ENCODE measurements around the gene RUNX3.

RUNX3 gene

DNA sequence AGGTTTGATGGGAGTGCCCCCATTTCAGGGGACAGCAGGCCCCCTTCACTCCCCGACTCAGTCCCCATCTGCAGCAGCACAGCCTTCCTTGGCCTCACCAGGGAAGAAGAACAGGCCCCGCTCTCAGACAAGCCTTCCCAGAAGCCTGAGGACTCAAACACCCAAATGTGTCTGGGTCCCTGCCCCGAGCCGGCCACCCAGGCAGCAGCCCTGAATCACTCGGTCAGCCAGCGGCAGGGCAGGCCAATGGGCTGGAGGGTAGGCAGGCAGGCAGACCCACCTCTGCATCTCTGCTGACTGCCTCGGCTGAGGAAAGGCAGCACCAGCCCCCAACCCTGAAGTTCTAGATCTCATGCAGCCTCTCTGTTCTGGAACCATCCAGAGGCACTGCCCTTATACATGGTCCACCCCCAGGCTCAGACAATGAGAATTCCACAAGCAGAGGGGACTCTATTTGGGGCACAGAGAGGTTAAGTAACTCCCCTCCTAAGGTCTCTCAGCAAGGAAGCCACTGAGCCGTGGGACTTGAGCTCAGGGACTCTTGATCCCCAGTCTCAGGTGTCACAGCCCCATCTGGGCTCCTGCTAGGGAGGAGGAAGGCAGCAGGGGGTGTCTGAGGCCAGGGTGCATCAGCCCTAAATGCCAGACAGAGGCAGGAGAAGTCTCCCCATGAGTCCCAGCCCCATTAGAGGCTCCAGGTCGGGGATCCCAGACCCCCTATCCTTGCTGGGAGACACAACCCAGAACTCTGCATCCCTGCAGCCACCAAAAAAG, 33.2 kb upstream of the RUNX3 start:
- peak; percentile 55 for DNase-seq

DNA sequence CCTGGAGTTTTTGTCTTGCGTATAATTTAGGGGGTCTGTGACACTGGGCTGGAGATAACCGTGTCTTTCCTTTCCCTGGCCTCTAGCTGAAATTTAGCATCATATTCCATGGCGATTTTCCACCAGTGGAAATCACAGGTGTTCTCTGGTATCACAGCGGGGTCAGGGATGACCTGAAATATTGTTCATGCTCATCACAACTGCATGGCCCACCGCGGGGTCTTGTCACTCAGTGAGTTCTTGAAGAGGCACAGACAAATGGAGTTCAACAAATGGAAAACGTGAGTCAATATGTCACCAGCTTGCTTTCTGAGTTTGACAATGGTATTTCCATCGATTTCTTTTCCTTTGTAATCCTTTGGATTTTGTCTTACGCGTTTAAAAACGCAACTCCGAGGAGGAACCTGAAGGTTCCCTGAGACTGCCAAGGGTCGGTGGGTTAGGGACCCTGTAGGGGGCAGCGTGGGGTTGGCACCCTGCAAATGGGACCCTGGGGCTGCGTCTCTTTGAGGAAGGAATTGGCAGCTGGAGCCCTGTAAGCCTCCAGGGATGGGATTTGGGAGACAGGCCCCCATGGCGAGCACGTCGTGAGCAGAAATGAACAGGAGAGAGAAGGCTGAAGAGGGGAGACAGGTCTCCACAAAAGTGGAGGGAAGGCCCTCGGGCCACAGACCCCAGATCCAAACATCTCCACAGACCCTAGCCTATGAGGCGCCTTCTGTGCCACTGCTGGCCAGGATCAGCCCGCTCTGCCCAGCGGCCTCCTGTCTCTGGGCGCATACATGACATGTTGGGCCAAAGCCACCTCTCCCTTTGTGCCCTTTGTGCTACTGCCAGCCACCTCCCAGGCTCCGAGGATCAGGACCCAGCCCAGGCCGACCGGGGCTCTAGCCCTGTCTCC, 32.1 kb upstream of the RUNX3 start:
- DNase-seq: no peak

DNA sequence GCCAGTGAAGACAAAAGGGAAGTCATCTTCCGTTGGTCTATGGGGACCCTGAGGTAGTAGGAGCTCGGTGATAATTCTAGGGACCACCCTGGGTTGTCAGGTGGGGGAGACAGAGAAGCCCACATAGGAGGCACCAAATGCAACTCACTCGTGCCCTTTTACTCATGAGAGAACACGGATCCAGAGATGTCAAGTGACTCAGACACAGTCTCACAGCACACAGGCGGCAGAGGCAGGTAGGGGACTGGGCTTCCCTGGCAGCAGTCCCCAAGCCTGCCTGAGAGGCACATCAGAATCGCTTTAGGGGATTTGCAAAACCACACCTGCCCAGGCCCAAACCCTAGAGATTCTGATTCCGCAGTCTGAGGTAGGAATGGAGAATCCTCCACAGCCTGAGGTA, 31.3 kb upstream of the RUNX3 start:
- DNase-seq: no peak

DNA sequence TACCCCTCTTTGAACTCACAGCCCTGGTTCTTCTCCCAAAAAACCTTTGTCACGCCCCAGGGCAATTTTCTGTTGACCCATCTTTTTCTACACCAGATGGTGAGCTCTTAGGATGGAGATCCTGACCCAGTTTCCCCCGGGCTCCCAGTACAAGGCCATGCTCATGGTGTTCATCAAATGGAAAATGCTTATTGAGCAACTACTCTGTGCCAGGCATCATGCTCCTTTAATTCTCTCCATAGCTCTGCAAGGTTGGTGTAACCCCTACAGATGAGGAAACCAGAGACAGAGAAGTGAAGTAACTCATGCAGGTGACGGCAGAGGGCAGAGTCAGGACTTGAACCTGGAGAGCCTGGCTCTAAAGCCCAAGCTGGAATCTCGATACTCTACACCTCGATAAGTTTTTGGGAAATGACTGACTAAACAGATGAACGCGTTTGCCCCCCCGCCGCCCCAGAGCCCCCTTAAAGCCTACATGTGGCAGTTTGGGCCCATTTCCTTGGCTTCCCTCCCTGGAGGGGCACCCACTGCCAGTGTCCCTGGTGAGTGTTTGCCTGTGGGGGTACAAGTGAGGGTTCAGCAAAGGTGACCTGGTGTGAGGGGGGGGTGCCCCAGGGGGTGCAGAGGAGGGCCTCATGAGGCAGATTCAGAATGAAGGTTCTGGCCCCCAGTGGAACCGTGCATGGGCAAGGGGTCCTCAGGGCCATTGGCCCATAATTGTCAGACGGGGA, 30.2 kb upstream of the RUNX3 start:
- no peak for DNase-seq

DNA sequence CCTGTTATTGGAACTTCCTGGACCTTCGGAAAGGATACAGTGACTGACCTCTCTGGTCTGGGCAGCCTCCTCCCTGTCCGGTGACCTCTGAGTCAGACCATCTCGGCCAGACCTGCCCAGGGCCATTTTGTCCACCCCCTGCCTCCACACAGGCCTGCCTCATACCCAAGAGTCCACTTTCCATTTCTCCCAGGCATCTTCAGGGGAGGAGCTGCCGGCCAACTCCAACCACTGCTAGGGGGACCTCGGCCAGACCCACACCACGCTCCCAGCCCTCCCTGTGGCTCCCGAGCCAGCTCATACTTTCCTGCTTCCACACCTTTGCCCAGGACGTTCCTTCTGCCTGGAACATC, 29.5 kb upstream of the RUNX3 start:
- DNase-seq: no peak

DNA sequence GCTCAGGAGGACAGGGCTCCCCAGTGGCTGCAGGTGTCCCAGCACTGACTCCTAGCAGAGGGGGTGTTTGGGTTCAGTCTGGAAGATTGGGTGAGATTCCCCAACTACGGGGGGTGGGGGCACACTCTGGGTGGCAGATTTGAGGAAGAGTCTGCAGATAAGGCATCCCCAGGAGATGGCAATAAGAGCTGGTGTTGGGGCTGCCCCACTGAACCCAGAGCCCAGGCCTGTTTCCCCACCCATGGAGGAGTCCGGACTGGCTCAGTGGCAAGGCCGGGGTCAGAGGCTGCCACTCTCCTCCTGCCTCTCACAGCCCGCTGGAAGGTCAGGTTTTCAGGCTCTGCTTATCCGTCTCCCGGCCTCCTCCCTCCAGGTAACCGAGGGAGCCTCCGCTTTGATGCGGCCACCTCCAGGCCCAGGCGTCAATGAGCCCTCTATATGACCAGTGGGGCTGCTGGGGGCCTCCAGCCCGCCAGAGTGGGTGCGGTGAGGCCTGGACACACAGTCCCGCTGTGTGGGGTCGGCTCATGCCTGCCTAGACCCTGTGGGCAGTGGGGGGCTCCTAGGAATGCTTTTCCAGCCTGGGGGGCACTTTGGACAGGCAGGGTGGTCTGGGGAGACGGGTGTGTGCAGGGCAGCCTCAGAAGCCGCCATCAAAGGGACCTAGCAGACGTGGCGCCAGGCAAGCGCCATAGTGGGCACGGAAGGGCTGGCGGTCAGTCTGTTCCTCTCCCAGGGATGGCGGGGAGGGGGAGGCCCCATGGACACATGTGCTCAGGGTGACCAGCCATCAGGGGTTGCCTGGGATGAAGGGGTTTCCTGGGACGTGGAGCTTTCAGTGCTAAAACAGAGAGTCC, 28.9 kb upstream of the RUNX3 start:
- DNase-seq: no peak

DNA sequence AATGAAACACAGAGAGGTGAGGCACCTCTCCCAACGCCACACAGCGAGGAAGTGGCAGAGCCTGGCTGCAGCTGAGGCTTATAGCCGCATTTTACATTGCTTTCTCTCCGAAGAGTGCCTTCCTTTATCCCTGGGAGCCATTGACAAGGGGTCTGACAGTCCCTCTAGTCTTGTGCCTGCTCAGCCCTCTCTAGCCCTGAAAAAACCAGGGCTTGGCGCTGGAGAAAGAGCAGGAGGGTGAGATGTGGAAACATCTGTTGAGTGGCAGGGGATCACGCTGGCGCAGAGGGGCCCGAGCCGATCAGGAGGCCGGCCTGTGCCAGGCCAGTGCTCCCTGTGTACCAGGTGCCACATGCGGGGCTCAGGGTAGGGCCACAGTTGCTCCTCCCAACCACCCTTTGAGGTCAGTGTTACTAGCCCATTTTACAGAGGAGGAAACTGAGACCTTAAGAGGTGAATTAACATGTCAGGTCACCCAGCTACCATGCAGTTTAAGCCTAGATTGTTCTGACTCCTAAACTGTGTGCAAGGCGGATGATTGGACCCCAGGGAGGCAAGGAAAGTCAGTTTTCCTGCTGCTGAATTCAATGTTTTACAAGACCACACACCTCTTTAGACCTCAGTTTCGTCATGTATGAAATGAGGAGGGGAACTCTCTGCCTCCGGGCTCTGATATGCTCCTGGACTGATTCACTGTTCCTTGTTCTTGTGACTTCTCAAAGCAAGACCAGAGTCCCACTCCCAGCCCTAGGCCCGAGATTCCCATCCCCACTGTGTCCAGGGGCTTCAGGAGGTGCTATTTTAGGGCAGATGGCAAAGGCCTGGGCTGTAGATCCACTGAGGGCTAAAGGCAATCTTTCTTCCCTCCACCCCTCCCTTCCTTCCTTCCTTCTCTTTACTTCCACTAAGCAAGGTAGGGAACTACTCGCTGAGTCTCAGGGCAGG, 28.0 kb upstream of the RUNX3 start:
- DNase-seq: no peak

DNA sequence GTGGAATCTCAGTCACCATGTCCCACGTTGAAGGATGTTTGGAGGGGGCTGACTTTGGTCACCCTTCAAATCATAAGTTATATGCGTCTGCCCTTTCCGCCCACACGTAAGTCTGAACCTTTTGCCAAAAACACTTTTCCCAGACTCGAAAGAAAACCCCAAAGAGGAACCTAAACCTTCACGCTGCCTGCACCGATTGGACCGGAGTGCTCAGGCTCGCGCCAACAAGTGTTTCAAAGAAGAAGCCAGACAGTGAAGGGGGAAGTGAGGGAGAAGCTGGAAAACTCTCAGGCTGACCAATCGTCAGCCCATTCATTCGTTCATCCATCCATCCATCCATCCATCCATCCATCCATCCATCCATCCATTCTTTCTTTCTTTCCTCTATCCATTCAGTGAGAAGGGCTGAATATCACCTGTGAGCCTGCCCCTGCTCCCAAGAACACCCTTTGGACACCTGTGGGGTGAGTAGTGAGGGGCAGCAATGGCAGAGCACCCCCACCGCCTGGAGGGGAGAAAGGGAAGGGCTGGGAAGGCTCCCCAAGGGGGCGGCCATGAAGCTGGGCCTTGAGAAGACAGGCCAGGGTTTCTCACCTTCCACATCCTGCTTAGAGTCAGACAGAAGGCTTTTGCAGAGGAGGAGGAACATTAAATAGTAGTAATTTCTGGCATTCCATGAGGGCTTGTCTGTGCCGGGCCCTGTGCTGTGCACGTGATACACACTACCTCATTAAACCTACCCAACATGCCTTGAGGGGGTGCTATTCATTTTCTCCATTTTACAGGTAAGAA, 27.1 kb upstream of the RUNX3 start:
- DNase-seq: no peak

DNA sequence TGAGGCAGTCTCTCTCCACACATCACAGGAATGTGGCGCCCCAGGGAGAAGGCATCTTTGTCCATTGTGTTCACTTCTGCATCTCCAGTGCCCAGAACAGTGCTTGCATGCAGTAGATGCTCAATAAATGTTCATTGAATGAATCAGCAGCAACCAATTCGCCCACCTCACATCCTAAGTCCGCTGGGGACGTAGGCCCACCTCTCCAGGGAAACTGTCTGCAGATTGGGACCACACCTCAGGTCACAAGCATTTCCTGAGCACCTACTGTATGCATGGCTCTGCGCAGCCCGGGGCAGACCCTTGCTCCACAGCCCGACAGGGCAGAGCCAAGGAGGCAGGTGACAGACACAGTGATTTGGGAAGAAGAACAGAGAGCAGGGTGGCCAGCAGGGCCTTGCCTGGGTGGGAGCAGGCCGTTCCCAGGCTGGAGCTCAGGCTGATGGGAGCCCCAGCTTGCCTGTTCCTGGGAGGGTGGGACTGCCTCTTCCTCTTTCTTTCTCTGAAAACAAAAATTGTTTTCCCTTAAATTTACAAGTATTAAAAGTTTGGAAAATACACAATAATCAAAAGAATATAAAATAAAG, 25.8 kb upstream of the RUNX3 start:
- DNase-seq: no peak

DNA sequence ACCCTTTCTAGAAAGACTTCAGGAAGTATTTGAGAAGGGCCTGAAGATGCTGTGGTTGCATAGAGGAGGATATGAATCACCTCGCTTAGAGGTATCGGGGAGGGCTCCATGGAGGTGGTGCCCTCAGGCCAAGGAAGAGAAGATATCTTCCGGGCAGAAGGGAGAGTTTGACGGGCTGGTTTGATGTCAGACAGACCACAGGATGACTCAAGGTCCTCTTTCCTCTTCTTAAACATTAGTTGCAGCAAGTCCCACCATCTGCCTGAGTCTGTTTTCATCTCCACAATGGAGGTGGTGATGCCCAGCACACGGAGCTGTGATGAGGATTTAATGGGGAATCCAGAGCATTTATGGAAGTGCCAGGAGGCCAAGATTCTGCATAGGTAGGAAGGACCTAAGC, 25.1 kb upstream of the RUNX3 start:
- no peak for DNase-seq

DNA sequence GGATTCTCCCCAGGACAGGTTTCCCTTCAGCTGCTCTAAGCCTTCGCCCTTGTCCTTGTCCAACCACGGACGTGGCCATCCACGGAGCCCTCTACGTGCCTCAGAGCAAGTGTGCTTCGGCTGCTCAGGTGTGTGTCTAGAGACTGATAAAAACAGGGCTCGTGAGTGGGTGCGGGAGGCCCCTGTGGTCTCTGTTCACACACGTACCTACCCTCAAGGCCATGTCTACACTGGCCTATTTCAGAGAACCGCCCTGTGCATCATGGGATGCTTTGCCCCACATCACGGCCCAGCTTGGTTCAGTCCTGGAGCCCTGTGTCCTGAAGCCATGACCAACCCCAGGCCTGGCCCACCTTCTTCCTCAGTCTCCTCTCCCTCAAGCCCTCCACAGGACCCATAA, 24.6 kb upstream of the RUNX3 start:
- no peak for DNase-seq

DNA sequence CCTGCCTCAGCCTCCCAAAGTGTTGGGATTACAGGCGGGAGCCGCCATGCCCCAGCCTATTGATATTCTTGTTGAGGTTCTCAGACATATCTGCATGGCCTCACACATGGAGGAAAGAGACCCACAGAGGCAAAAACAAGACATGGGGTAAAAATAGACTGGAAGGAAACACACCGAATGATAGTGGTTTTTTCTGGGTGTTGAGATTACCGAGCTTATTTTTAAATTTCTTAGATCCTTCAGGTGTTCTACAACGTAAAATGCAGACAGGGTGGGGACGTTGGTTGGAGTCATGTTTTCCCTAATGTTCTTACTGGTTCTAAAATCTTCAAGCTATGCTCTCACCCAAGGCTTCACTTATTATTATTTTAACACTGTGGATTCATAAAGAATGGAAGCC, 23.9 kb upstream of the RUNX3 start:
- DNase-seq: no peak

DNA sequence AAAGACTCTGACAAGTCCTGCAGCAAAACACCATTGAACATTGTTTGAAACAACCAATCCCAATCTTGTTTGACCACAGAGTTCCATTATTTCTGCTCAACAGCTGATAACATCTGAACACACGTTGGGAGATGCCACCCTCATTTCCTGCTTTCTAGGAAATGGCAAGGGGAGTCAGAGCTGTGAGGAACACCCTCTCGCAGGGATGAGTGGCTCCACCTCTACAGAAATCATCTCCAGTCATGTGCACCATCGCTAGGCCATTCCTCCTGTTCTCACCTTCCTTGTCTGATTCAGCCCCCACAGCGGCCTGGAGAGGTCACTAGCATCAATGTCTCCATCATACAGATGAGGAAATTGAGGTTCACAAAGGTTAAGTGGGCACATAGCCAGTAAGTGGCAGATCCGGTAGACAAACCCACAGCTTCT, 22.4 kb upstream of the RUNX3 start:
- DNase-seq: no peak

DNA sequence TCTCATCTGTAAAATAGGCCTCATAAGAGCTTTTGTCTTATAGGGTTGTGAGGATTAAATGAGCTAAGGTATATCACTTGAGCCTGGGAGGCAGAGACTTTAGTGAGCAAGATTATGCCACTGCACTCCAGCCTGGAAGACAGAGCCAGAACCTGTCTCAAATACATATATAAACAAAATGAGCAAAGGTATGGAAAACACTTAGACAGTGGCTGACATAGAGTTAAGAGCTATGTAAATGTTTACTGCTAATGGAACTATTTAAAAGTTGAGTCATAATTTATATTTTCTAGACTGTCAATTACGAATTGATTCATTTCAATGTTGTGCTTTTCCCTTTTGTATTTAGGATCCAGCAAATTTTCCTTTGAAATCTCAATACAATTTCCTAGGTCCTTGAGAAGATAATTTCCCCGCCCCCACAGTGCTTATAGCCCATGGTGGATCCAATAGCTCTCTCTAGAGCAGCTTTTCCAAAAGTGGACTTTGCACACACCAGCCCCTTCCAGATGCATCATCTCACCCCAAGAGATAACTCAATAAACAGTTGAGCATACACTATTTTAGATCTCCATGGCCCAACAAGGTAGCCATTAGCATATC, 21.8 kb upstream of the RUNX3 start:
- DNase-seq: no peak

DNA sequence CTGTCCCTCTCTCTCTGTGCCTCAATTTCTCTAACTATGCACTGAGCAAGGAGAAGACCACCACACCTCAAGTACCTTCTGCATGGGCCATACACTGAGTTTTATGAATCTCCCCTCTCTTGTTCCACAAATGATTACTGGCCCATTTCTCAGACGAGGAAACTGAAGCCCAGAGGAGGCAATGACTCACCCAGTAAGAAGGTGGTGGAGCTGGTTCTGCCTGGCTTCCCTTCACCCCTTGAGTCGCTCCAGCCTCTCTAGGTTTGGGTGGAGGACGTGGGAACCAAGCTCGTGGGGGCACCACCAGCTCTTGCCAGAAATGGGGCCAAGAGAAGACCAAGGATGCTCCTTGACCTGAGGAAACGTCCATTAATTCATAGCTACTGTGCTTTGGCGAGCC, 21.3 kb upstream of the RUNX3 start:
- DNase-seq: no peak

DNA sequence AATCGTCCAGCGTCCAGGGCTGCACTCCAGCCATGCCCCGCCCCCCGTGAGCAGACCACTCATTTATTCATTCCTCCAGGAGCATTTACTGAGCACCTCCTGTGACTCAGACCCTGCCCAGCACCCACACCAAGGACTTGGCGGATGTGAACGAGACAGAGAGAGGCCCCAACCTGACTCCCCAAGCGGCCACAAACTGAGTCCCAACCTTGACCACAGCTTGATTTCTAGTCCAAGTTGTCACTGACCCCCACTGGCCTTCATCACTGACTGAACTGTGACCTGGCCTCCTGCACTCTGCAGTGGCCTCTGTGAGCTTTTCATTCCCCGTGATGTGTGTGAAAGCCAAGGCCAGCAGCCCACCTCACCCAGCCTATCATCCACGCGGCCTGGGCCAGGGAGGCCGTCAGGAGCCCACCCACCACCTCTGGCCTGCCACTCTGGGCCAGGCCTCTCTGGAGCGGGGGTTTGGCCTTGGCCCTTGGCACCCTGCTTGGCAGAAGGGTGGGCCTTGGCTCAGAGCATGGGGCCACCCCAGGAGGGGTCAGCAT, 19.3 kb upstream of the RUNX3 start:
- DNase-seq: no peak

DNA sequence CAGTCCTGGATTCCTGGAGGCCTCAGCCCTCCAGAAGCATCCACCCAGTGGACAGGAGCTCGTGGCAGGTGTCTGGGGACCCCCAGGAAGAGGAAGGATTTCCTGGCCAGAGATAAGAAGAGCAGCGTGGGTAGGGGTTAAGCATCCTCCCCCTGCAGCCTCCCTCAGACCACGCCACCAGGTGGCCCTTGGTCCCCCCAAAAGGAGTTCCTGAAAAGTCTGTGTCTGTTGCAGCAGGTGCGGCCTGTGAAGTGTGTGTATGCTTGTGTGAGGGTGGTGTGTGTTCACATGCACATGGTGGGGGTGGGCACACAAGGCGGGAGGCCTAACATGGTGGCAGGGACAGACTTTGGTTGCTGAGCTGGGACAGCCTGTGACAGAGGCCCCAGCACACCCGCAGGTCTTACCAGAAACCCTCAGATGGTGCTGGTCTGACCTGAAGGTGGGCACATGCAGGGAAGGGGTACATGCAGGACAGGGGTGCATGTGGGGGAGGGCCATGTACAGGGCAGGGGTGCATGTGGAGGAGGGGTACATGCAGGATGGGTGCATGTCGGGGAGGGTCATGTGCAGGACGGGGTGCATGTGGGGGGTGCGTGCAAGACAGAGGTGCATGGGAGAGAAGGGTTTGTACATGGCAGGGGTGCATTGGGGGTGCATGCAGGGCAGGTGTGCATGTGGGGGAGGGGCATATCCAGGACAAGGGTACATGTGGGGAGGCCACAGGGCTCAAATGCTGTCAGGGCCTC, 18.2 kb upstream of the RUNX3 start:
- no peak for DNase-seq

DNA sequence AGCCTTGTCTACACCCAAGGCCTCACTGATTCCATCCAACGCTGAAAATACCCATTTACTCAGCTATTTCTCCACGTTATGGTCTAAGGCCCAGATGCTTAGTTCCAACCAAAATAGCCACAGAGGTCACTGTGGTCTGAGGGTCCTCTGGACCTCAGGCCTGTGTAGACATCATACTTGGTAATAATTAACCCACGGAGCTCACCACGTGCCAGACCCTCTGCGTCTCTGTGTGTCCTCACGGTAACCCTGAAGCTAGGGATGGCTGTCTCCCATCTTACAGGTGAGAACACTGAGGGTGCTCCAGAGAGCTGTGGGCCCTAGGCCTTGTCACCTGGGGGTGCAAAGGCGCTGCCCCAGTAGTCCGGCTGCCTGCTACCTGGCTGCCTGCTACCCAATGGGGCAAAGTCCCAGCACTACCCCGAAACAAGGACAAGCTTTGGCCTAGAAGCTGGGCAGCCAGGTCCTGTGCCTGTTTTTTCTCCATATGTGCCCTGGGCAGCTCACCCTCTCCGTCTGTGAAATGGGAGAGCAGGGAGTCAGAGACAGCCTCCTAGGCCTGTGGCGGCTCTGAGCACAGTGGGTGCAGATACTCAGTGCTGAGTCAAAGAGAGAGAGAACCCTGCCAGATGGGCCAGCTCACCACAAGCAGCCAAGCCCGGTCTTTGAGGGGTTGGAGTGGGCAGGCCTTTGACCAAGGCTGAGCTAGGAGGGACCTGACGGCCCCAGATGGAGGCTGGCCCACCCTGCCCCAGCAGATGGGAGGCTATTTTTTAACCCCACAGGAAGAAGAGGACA, 17.0 kb upstream of the RUNX3 start:
- DNase-seq: no peak
